Breast epithelium (tissue), 3 donors: ENCODE measurements around the gene STT3B.

Source experiments
- POLR2AphosphoS5 ChIP-seq, 3 donors: sonication (generic); formaldehyde crosslinking; IDR thresholded peaks; one replicate each; pipeline ENCODE4 v1.6.1; 2017; ENCODE audit warnings: antibody characterized with exemption in 3 of 3
- TF ChIP-seq, protein P1 (sequence below), 3 donors: fragments of 450-650 bp; IDR thresholded peaks; one replicate each; pipeline ENCODE4 v1.5.1; 2016 to 2017; ENCODE audit warnings: antibody characterized with exemption in 3 of 3, mild to moderate bottlenecking in 3 of 3, moderate library complexity in 3 of 3

- no peak for TF ChIP-seq POLR2AphosphoS5 (IDR thresholded peaks at IDR 0.05)
- TF ChIP-seq, protein P1, sequence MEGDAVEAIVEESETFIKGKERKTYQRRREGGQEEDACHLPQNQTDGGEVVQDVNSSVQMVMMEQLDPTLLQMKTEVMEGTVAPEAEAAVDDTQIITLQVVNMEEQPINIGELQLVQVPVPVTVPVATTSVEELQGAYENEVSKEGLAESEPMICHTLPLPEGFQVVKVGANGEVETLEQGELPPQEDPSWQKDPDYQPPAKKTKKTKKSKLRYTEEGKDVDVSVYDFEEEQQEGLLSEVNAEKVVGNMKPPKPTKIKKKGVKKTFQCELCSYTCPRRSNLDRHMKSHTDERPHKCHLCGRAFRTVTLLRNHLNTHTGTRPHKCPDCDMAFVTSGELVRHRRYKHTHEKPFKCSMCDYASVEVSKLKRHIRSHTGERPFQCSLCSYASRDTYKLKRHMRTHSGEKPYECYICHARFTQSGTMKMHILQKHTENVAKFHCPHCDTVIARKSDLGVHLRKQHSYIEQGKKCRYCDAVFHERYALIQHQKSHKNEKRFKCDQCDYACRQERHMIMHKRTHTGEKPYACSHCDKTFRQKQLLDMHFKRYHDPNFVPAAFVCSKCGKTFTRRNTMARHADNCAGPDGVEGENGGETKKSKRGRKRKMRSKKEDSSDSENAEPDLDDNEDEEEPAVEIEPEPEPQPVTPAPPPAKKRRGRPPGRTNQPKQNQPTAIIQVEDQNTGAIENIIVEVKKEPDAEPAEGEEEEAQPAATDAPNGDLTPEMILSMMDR (IDR thresholded peaks at IDR 0.05), result no peak
Observed at GRCh38 chr3:31576521-31576920, 43.8 kb downstream of the STT3B start.
